T-helper 2 cell treated with Interferon-gamma antibody and Interleukin-4, amounts not matched to agents 100 ng/mL and 5 ng/mL, for 36 hours (primary cell): ENCODE measurements around the gene PKHD1. TPM values are rescaled to one million over a fixed set of nuclear protein-coding genes. Genes with fewer than 3 reads are reported as not detected.

Source experiments
- intact Hi-C: fragments of 100-400 bp; cut with micrococcal nuclease; formaldehyde crosslinking; loops from one replicate; pipeline ENCODE4 v1.15.1; 2023
- total RNA-seq: library from RNA; stranded (reverse); gene quantifications from 2 replicates; pipeline ENCODE4 v1.2.3, GENCODE V29; 2022

PKHD1 gene, protein sequence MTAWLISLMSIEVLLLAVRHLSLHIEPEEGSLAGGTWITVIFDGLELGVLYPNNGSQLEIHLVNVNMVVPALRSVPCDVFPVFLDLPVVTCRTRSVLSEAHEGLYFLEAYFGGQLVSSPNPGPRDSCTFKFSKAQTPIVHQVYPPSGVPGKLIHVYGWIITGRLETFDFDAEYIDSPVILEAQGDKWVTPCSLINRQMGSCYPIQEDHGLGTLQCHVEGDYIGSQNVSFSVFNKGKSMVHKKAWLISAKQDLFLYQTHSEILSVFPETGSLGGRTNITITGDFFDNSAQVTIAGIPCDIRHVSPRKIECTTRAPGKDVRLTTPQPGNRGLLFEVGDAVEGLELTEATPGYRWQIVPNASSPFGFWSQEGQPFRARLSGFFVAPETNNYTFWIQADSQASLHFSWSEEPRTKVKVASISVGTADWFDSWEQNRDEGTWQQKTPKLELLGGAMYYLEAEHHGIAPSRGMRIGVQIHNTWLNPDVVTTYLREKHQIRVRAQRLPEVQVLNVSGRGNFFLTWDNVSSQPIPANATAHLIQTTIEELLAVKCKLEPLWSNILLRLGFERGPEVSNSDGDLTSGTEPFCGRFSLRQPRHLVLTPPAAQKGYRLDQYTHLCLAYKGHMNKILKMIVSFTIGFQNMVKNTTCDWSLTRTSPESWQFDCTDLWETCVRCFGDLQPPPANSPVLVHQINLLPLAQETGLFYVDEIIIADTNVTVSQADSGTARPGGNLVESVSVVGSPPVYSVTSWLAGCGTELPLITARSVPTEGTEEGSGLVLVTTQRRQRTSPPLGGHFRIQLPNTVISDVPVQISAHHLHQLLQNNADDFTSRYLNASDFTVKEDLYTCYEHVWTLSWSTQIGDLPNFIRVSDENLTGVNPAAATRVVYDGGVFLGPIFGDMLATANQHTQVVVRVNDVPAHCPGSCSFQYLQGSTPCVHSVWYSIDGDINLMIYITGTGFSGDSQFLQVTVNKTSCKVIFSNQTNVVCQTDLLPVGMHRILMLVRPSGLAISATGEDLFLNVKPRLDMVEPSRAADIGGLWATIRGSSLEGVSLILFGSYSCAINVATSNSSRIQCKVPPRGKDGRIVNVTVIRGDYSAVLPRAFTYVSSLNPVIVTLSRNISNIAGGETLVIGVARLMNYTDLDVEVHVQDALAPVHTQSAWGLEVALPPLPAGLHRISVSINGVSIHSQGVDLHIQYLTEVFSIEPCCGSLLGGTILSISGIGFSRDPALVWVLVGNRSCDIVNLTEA (N-terminal part only)
- not detected in 2 replicates for total RNA-seq

DNA sequence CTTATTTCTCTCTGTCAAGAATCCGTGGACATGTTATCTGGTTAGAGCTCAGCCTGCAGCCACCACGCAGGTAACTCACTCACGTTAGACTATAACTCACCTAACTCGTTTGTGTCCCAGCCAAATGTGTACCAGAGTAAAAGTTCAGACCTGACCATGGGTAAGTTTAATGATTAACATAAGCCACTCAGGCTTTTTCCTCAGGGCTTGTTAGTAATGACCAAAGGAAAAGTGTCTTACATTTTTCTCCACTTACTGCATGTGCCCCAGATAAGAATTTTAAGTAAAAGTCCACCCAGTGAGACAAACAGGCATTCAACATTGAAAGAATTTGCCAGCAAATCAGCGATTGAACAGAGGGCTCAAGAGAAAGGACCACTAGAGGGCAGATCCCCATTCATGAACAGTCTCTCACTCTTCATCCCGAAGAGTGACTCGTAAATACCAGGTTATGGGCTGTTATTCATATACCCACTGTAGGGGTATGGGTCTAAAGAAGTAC is at the start of gene PKHD1:
Gene PKHD1 (minus strand): TSS at position 116 of the 502 bp plus-strand sequence. CDS start 2,680 bp downstream, outside the sequence.
- intact Hi-C loops, result no loop called here

DNA sequence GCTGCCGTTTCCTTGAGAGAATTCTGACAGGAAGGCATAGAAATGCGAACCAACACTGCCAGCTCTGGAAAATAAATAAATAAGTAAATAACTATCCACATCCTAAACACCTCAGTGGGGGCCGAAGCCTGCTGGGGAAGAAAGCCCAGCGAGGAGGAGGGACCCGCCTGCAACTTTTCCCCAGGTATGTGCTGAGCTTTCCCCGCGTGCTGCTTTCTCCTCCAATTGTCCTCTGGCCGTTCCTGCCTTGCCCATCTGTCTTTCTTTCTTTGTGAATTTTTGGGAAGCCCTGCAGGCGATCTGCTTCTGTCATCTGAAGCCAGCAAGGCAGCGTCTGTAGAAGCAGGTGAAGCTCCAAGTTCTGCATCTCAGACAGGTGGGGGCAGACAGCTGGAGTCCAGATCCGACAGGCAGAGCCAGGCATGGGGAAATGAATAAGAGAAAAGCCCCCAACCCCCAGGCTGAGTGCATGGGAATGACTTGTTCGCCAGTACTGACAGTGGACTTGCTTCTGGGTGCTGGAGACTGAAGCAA is 49.6 kb upstream of the PKHD1 start:
- intact Hi-C loops, result no loop called here

DNA sequence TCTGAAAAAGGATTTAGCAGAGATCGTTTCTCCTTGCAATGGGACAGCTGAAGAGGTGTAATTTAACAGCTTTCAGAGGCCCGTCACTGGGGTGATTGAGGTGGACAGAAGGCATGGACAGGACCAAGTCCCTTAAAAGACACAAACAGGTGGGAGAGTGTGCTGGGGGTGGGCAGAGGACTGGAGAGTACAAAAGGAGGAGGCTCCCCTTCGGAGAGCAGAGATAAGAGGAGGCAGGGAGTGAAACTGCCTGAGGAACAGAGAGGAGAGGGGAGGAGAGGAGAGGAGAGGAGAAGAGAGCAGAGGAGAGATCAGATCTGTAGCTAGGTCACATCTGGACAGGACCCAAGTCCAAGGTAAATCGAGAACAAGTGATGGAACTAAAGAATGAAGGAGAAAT is 48.6 kb upstream of the PKHD1 start:
- intact Hi-C loops, result no loop called here

DNA sequence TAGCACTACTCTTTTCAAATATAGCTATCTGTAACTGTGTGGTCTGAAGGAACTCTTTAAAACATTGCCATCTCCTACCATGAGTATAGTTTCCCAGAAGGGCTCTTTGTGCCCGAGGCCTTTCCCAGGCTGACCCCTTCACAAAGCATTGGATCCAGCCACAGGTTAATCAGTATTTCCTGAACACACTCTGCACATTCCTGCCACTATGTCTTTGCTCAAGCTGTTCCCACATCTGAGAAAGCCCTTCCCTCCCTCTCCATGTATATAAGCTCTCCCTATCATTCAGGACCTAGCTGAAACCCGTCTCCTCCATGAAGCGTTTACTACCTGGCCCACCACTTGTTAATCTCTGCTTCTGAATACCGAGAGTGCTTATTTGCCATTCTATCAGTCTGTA is 47.8 kb upstream of the PKHD1 start:
- intact Hi-C loops, result no loop called here

DNA sequence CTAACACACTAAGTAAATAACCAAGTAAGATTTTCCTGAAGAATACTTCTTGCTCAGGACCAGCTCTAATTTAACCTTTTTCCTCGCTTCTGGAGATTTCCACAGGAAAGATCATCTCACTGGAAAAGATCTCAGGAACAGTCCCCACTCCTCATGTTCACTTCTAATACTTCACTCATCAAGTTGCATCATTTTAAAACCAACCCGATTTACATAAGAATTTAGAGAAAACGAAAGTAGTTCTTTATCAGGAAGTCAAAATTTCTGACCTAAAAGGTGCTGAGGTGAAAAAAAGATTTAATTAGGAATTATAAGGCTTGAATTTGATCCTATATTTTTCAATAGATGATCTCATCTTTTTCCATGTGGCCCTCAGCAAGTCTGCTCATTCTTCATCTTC is 46.6 kb upstream of the PKHD1 start:
- intact Hi-C loops, result no loop called here

DNA sequence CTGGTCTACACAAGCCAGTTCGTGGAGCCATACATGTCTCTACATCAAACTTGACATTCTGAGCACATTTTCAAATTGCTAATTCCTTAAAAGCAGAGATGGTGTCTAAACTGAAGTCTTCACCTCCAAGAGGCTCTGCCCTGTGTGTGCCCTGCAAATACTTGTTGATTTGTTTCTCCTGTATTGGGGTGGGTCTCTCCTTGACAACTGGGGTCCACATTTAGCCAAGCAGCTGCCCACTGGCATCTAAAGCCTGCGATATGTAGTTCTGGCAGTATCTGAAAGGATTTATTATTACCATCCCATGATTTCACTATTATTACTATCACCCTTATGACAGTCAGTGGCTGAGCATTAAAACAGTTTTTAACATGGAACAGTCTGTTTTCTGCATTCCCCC is 45.9 kb upstream of the PKHD1 start:
- intact Hi-C loops, result no loop called here

DNA sequence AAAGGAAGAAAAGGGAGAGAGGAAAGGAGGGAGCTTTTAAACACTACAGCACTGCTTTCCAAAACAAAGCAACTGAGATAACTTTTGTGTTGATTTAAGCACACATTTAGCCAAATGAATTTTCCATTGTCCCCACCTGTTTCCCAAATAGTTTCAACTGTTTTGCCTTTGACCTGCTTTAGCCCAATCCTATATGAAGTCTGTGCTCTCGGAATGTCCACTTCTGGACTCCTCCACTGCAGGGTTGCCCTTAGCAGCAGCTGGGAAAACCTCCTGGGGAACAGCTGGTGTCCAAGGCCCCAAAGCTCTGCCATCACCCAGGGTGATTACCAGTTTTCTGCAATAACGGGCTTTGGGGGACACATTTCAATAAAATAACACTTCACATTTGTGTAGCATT is 44.9 kb upstream of the PKHD1 start:
- intact Hi-C loops, result no loop called here

DNA sequence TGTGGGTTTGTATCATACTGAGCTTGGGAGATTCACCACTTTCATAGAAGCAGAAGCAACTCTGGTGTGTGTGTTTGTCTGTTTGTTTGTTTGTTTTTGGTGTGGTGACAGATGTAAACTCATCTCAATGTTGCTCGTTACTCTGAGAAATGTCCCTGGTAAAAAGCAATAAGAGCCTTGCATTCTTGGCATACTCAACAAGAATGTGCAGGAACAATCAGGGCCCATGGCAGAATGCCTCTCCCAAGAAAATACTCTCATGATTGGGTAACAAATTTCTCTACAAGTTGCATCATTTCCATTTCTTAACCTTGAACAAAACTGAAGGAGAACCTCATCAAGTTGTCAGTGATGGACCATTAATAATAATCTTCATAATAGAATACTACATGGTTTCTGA is 43.0 kb upstream of the PKHD1 start:
- intact Hi-C loops, result no loop called here

DNA sequence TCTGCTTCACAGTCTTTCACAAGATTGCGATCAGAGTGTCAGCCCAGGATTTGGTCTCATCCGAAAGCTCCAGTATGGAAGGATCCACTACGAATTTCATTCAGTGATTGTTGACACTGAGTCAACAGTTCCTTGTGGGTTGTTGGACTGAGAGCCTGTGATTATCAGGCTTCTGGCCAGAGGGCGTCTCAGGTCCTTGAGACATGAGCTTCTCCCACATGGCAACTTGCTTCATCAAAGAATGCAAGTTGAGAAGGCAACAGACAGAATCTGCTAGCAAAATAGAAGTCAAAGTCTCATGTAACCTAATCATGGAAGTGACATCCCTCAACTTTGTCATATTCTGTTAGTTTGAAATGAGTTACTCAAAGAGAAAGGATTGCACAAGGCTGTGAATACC is 40.5 kb upstream of the PKHD1 start:
- intact Hi-C loops, result no loop called here

DNA sequence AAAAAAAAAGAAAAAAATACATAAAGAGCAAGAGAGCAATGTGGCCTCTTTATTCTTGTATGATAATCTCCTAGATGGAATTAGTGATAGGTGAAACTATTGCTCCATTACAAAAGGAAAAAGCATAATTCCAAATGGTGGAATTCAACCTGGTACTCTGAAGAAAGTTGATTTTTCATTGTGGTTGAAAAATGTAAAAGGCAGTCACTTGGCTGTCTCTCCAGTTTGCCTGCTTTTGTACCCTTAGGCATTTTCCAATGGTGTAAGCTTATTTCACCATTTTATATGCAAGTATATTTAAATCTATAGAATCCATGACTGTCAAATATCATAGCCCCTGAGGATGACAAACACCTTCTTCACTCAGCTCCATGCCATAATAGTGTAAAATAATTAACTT is 38.8 kb upstream of the PKHD1 start:
- intact Hi-C loops, result no loop called here

DNA sequence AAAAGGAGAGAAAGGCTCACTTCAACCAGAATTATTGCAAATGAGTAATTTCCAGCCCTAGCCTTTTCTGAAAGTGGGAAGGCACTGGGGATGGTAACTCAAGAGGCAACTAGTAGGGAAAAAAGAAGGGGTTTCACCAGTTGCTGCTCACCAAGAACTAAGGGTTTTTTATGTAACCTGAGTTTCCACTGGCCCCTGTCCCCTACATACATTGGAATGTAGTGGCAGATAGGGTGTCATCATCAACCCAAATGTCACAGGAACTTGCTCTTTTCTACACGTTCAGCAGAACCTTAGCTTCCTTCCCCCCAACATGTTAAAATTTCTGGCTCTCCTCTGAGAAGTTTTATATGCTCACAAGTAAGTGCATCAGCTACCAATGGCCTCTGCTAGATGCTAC is 38.2 kb upstream of the PKHD1 start:
- intact Hi-C loops, result no loop called here

DNA sequence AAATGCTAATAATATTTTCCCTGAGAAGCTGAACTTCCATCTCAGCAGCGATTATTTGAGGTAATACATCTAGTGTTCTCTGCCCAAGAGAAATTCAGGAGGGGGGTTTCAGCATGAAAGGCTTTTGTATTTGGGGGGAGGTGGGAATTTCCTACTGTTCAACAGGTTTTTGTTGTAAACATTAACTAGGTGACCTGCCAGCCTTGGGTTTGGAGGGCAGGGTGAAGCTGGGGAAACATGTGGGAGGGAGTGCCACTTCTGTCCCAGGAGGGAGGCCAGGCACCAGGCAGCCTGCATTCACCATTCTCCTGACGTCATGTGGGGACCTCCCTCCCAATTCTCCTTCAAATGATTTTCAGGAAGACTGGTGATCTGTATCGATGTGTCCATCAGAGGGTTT is 37.7 kb upstream of the PKHD1 start:
- intact Hi-C loops, result no loop called here

DNA sequence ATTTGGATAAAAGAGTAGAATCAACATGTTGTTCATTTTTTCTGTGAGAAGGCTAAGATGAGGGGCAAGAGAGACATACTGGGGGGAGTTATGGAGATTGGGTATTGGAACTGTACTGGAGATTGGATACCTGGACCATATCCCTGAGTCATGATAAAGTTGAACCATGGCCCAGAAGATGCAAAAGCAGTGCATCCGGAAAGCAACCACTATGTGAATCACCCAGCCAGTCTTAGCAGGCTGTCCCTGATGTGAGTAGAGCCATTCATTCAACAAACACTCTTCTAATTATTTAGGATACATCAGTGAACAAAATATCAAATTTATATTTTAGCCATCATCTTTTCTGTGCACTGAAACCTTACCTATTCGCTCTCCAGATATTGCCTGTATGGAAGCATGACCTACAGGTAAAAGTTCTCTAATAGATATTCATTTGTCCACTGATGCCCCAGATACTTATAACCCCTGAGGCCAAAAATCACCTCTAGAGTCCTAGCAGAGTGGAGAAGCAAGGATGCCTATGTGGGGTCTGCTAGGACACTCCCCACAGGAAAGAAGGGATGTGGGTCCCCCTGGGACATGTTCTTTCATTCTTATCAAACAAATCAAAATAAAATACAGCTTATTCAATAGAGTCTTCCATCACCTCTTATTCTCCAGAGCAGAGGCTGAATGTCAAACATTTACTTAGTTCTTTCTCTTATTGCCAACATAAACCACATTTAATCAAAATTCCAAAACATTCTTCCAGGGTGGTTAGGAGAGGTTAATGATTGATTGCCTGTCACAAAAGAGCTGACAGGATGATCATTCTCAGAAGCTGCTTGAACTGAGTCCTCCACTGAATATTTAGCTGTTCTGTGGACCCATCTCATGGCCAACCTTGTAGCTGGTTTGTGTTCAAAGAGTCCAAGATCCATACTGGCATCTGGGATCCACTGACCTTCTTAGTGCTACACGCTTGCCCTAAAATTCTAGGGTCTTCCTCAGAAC is 37.0 kb upstream of the PKHD1 start:
- intact Hi-C loops, result no loop called here

DNA sequence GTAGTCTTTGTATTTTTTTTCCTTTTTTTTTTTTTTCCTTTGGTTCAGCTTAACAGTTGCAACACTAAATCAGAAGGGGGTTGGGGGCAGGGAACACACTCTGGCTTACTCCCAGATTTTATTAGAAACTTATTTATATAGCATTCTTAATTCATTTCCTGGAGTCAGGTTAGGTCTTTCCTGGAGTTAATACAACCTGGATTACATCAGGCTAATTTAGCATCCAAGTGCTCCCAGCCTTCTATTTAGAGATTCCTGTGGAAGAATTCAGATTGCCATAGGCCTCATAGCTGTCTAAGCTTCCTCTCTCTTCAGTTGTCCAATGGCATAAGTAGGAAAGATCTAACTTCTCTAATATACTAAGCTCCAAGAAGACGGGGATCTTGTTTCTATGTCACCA is 35.8 kb upstream of the PKHD1 start:
- intact Hi-C loops, result no loop called here

DNA sequence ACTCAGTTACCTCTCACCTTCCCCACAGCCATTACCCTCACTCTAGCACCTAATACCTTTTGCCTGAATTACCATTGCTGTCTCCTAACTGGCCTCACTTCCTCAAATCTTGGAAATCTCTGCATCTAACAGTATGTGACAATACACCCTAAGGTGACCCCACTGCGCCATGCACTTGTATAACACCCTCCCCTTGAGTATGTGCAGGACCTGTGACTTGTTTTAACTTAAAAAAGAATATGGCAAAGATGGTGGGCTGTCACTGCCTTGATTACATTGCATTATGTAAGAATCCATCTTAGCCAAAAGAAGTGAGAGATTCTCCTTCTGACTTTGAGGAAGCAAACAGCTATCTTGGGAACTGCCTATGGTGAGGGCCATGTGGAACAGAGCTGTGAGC is 29.9 kb upstream of the PKHD1 start:
- intact Hi-C loops, result no loop called here

DNA sequence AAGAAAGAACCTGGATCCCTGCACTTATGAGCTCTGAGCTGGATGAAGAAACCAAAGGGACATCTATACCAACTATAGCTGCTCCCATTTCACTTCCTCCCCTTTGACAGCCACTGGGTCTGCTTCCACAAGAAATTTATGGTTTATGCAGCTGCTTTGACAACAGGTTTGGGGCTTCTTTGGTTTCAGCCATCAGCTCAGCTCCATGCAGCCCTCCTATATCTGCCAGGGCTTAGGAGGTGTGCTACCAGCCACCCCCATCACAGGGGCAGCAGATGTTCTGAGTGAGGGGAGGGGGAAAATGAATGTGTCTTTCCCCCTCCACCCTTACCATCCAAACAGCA is 29.2 kb upstream of the PKHD1 start:
- intact Hi-C loops, result no loop called here

DNA sequence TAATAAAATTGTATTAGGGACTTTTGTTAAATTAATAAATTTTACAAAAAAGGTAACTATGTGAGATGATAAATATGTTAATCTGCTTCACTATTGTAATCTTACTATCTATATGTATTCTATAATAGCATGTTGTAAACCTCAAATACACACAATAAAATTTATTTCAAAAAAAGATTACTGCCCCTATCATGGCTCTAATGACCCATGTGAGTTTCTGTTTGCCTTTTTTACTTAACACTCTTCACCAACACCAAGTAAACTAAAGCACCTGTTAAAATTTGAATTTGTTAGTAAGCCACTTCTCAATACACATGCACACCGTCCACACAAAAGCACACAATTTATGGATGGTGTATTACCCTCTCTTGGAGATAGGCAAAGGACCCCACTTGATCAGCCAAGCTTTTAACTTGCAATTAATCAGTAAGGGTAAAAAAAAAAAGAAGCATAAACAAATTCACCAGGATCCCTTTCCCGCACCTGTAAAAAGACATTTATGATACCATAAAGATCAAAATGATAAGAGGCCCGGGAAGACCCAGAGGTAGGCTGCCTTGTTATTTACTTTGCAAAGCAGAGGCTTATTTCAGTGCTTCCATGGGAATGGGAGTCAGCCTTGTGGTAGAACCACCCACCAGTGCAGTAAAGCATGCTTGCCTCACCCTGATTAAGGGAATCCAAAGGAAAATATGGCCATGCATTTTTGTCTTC is 28.6 kb upstream of the PKHD1 start:
- intact Hi-C loops, result no loop called here

DNA sequence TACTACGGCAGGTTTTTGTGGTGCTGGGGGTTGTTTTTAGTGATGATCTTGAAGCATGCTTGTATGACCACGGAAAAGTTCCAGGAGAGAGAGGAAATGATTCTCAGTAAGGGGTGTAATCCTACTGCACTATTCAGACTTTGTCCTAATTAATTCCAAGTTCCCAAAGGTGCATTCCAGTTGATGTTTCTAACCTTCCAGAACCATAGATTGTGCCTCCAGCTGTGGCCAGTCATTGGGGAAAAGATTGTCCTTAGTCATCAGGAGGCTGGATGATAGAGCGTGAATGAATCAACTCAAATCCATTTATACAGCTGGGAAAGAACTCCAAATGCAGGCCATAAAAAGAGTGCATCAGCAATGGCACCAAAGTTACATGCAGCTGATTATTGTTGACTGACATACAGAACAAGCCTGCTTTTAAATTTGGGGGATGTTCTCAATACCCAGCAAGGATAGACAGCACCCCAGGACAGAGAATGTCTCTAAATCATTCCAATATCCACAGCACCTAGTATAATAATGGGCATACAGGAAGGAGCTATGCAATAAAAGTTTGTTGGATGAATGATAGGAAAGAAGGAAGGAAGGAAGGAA is 27.8 kb upstream of the PKHD1 start:
- intact Hi-C loops, result no loop called here

DNA sequence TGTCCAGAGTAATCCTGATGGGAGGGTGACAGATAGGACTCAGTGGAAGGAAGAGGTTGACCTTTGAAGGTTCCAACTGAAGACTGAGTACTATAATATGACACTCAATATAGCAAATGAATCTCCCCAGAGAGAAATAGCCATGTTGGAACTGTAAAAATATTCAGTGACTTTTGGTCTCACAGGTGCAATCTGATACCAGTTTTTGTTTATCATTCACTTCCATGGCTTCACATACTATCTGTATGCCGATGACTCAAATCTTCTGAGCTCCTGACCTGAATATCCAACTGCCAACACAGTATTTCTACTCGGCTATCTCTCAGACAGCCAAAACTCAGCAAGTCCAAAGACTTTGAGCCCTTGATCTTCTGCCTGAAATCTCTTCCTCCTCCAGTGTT is 21.8 kb upstream of the PKHD1 start:
- intact Hi-C loops, result no loop called here
